Stimulated activated CD8-positive, alpha-beta memory T cell treated with anti-CD3 and anti-CD28 coated beads, Interleukin-7, amount 100 ng/mL, for 1 hour (primary cell): ENCODE results near the gene TBC1D32.
"Not testable (repeated sequence)": the region's sequence is repeated elsewhere in the genome, so short reads cannot be mapped to it uniquely, and the experiment has no call there.

Source experiments
- DNase-seq, 2 donors: peaks; one replicate each; pipeline ENCODE4 v3.0.0-alpha.2; 2020; ENCODE audit warnings: low read depth in 2 of 2

Gene TBC1D32

GRCh38 chr6:121333196-121333595, 1.1 kb downstream of the TBC1D32 start:
- no peak for DNase-seq

- DNase-seq: no peak
These were observed 3.8 kb downstream of the TBC1D32 start for GRCh38 chr6:121330516-121330915.

GRCh38 chr6:121321282-121321681, 13.0 kb downstream of the TBC1D32 start:
- DNase-seq: no peak

GRCh38 chr6:121319603-121320002, 14.7 kb downstream of the TBC1D32 start:
- DNase-seq: no peak

GRCh38 chr6:121319112-121319553, 15.1 kb downstream of the TBC1D32 start:
- DNase-seq: no peak

- DNase-seq: no peak
These were observed 19.7 kb downstream of the TBC1D32 start for GRCh38 chr6:121314381-121315112.

GRCh38 chr6:121311814-121312213, 22.5 kb downstream of the TBC1D32 start:
- not testable (repeated sequence) for DNase-seq

GRCh38 chr6:121310495-121310894, 23.8 kb downstream of the TBC1D32 start:
- no peak for DNase-seq

- no peak for DNase-seq
These were observed 24.4 kb downstream of the TBC1D32 start for GRCh38 chr6:121309768-121310469.

GRCh38 chr6:121305957-121306607, 28.2 kb downstream of the TBC1D32 start:
- no peak for DNase-seq

- no peak for DNase-seq
These were observed 31.4 kb downstream of the TBC1D32 start for GRCh38 chr6:121302882-121303281.

GRCh38 chr6:121301156-121301555, 33.1 kb downstream of the TBC1D32 start:
- DNase-seq: not testable (repeated sequence)

GRCh38 chr6:121297694-121298093, 36.6 kb downstream of the TBC1D32 start:
- no peak for DNase-seq

- no peak for DNase-seq
These were observed 49.2 kb downstream of the TBC1D32 start for GRCh38 chr6:121285041-121285440.

GRCh38 chr6:121274666-121275295, 59.5 kb downstream of the TBC1D32 start:
- no peak for DNase-seq

GRCh38 chr6:121263742-121264141, 70.5 kb downstream of the TBC1D32 start:
- no peak for DNase-seq

GRCh38 chr6:121260651-121261102, 73.6 kb downstream of the TBC1D32 start:
- no peak for DNase-seq

- no peak for DNase-seq
These were observed 86.9 kb downstream of the TBC1D32 start for GRCh38 chr6:121247386-121247785.

- no peak for DNase-seq
These were observed 91.9 kb downstream of the TBC1D32 start for GRCh38 chr6:121242386-121242785.

GRCh38 chr6:121237859-121238258, 96.4 kb downstream of the TBC1D32 start:
- no peak for DNase-seq

GRCh38 chr6:121236984-121237383, 97.3 kb downstream of the TBC1D32 start:
- DNase-seq: no peak

GRCh38 chr6:121235386-121235785, 98.9 kb downstream of the TBC1D32 start:
- DNase-seq: no peak
